HFFc6 (cell line): ENCODE measurements around the gene WNT4. TPM values are rescaled to one million over a fixed set of nuclear protein-coding genes. Genes with fewer than 3 reads are reported as not detected.

Experiments
- DNase-seq: peaks from one replicate; pipeline ENCODE4 v3.0.0-alpha.2; 2018
- H3K27ac Mint-ChIP-seq: 2 replicates; pipeline ENCODE4 v1.8.0; 2020; ENCODE audit warnings: mild to moderate bottlenecking, mixed read lengths
- H3K27me3 Mint-ChIP-seq: 2 replicates; pipeline ENCODE4 v1.8.0; 2021; ENCODE audit warnings: mild to moderate bottlenecking, moderate library complexity, mixed read lengths; ENCODE audit not compliant: insufficient read depth
- H3K36me3 Mint-ChIP-seq: 2 replicates; pipeline ENCODE4 v1.8.0; 2021; ENCODE audit warnings: low read depth, mixed read lengths
- H3K4me1 Mint-ChIP-seq: 2 replicates; pipeline ENCODE4 v1.8.0; 2020; ENCODE audit warnings: low read depth, mixed read lengths
- H3K4me3 Mint-ChIP-seq: 2 replicates; pipeline ENCODE4 v1.8.0; 2020; ENCODE audit warnings: mild to moderate bottlenecking, moderate library complexity, mixed read lengths
- H3K9me3 Mint-ChIP-seq: 2 replicates; pipeline ENCODE4 v1.8.0; 2020; ENCODE audit warnings: mild to moderate bottlenecking, mixed read lengths
- CTCF ChIP-seq: fragments of 200-600 bp; sonication (generic); IDR thresholded peaks from 2 replicates; pipeline ENCODE4 v1.5.0; 2021; ENCODE audit warnings: antibody characterized with exemption, mild to moderate bottlenecking
- total RNA-seq, 6 experiments: library from RNA; stranded (reverse); fragmentation: NEBNext Ultra II Directional; extraction: Animal tissue kit (Norgen Biotek cat#: 25700); gene quantifications; 2 replicates in 1 of 6; 3 replicates in 5 of 6; pipeline ENCODE4 v1.2.3, GENCODE V29; 2021

The WNT4 gene
- total RNA-seq, 6 experiments from 2014 or later: not detected

GRCh38 chr1:22127731-22128130 lies 15.2 kb downstream of the WNT4 start:
- no peak overlapping the region for H3K4me3 Mint-ChIP-seq
- H3K27ac Mint-ChIP-seq: no peak overlapping the region
- no peak for TF ChIP-seq CTCF
- peaks cover 13% of the 10 kb centered on the region for H3K4me1 Mint-ChIP-seq
- no peak for DNase-seq
- H3K27me3 Mint-ChIP-seq: peaks cover 6% of the 10 kb centered on the region
- H3K9me3 Mint-ChIP-seq: no peaks in the 10 kb centered on the region
- H3K36me3 Mint-ChIP-seq: no peaks in the 10 kb centered on the region

- TF ChIP-seq CTCF: no peak
- no peak overlapping the region for H3K4me3 Mint-ChIP-seq
- H3K9me3 Mint-ChIP-seq: no peaks in the 10 kb centered on the region
- H3K36me3 Mint-ChIP-seq: no peaks in the 10 kb centered on the region
- H3K4me1 Mint-ChIP-seq: peaks cover 13% of the 10 kb centered on the region
- H3K27me3 Mint-ChIP-seq: peaks cover 6% of the 10 kb centered on the region
- no peak overlapping the region for H3K27ac Mint-ChIP-seq
- no peak for DNase-seq
Observed at GRCh38 chr1:22127248-22127647, 15.6 kb downstream of the WNT4 start.

- no peaks in the 10 kb centered on the region for H3K9me3 Mint-ChIP-seq
- no peak overlapping the region for H3K27ac Mint-ChIP-seq
- H3K4me3 Mint-ChIP-seq: no peak overlapping the region
- H3K4me1 Mint-ChIP-seq: peaks cover 15% of the 10 kb centered on the region
- DNase-seq: no peak
- H3K36me3 Mint-ChIP-seq: no peaks in the 10 kb centered on the region
- no peak for TF ChIP-seq CTCF
- peaks cover 6% of the 10 kb centered on the region for H3K27me3 Mint-ChIP-seq
Observed at GRCh38 chr1:22126531-22126930, 16.4 kb downstream of the WNT4 start.

- Mint-ChIP-seq H3K36me3 (peaks cover 5% of the 10 kb centered on the region), H3K4me3 (no peak overlapping the region), H3K27ac (no peak overlapping the region), H3K9me3 (no peaks in the 10 kb centered on the region), H3K4me1 (peaks cover 15% of the 10 kb centered on the region), H3K27me3 (peaks cover 6% of the 10 kb centered on the region)
- no peak for TF ChIP-seq CTCF
- DNase-seq: no peak
Observed at GRCh38 chr1:22124592-22125229, 18.2 kb downstream of the WNT4 start.

GRCh38 chr1:22123901-22124404 lies 18.9 kb downstream of the WNT4 start:
- DNase-seq: no peak
- Mint-ChIP-seq H3K27ac (no peak overlapping the region), H3K4me3 (no peak overlapping the region), H3K4me1 (peaks cover 15% of the 10 kb centered on the region), H3K9me3 (no peaks in the 10 kb centered on the region), H3K36me3 (peaks cover 9% of the 10 kb centered on the region), H3K27me3 (peaks cover 6% of the 10 kb centered on the region)
- no peak for TF ChIP-seq CTCF

GRCh38 chr1:22123071-22123390 lies 19.9 kb downstream of the WNT4 start:
- no peak for TF ChIP-seq CTCF
- no peak for DNase-seq

More at GRCh38 chr1:22123071-22123390, 19.9 kb downstream of the WNT4 start:
- no peak overlapping the region for H3K4me3 Mint-ChIP-seq
- H3K9me3 Mint-ChIP-seq: no peaks in the 10 kb centered on the region
- no peak overlapping the region for H3K27ac Mint-ChIP-seq
- peaks cover 9% of the 10 kb centered on the region for H3K36me3 Mint-ChIP-seq
- peaks cover 8% of the 10 kb centered on the region; the same call in 1 of the 2 replicates for H3K27me3 Mint-ChIP-seq
- peaks cover 15% of the 10 kb centered on the region for H3K4me1 Mint-ChIP-seq
